Sigmoid colon (tissue), 7 donors: Measurements from ENCODE around the gene HEATR1. TPM values are rescaled to one million over a fixed set of nuclear protein-coding genes. Genes with fewer than 3 reads are reported as not detected.

Experiments used
- DNase-seq: peaks from one replicate; pipeline ENCODE4 v3.0.0-alpha.2; 2019
- H3K27ac ChIP-seq, 4 donors: fragments of 200-600 bp; sonication (generic); one replicate each; pipeline ENCODE4 v1.5.1; 2016 to 2019; ENCODE audit warnings: mild to moderate bottlenecking in 1 of 4
- H3K27me3 ChIP-seq, 3 donors: fragments of 200-600 bp; sonication (generic); one replicate each; pipeline ENCODE4 v1.5.1; 2019; ENCODE audit warnings: mild to moderate bottlenecking in 1 of 3
- H3K36me3 ChIP-seq, 4 donors: fragments of 200-600 bp; sonication (generic); one replicate each; pipeline ENCODE4 v1.5.1; 2016 to 2019
- H3K4me1 ChIP-seq, 4 donors: fragments of 200-600 bp; sonication (generic); one replicate each; pipeline ENCODE4 v1.5.1; 2017 to 2019
- H3K4me3 ChIP-seq, 4 donors: fragments of 200-600 bp; sonication (generic); one replicate each; pipeline ENCODE4 v1.5.1; 2017 to 2019; ENCODE audit warnings: mild to moderate bottlenecking in 2 of 4, moderate library complexity in 1 of 4
- H3K9me3 ChIP-seq, 4 donors: fragments of 200-600 bp in 3 of 4; sonication (generic) in 3 of 4; one replicate each; pipeline versions ENCODE4 v1.5.1 to v1.6.1; 2013 to 2019
- EP300 ChIP-seq, 4 donors: sonication (generic); formaldehyde crosslinking; IDR thresholded peaks; one replicate each; pipeline ENCODE4 v1.6.1; 2017; ENCODE audit warnings: antibody characterized with exemption in 4 of 4
- POLR2A ChIP-seq, 2 donors: fragments of 450-650 bp; IDR thresholded peaks; one replicate each; pipeline ENCODE4 v1.6.1; 2016; ENCODE audit warnings: antibody characterized with exemption in 2 of 2, mild to moderate bottlenecking in 2 of 2, moderate library complexity in 2 of 2
- POLR2AphosphoS5 ChIP-seq, 4 donors: sonication (generic); formaldehyde crosslinking; IDR thresholded peaks; one replicate each; pipeline ENCODE4 v1.6.1; 2017; ENCODE audit warnings: antibody characterized with exemption in 4 of 4
- whole genome bisulfite sequencing, 2 donors: extraction: QIAGEN DNeasy Blood & Tissue Kit; methylation state at CpG; one replicate each; pipeline ENCODE4 v1.1.7; 2013; 5-methylcytosine and 5-hydroxymethylcytosine counted together
- intact Hi-C: fragments of 100-400 bp; cut with DNase I; formaldehyde crosslinking; loops from one replicate; pipeline ENCODE4 v1.15.1; 2023
- polyA plus RNA-seq, 3 donors: library from polyadenylated mRNA; stranded (reverse); fragments of 200-250 nt; gene quantifications; one replicate each; pipeline ENCODE4 v1.2.3, GENCODE V29; 2013
- total RNA-seq, 4 donors: library from RNA; depleted of rRNA; stranded (reverse); fragments of >200 nt; gene quantifications; one replicate each; pipeline ENCODE4 v1.1.0, GENCODE V29; 2016
- TF ChIP-seq, protein P1 (sequence below), 4 experiments: fragments of 450-650 bp in 3 of 4; fragments of 200-600 bp in 1 of 4; IDR thresholded peaks; one replicate each; pipeline ENCODE4 v1.5.1; 2016 to 2019; ENCODE audit warnings: antibody characterized with exemption in 4 of 4, mild to moderate bottlenecking in 3 of 4, moderate library complexity in 2 of 4
- donor health status: healthy with polysubstance abuse.
- donor health status: Bipolar disorder and iron deficiency.
- donor health status: healthy.

The HEATR1 gene
- total and polyA plus RNA-seq, 7 donors: 0.92 to 22.1 (median 14.4) TPM

DNA sequence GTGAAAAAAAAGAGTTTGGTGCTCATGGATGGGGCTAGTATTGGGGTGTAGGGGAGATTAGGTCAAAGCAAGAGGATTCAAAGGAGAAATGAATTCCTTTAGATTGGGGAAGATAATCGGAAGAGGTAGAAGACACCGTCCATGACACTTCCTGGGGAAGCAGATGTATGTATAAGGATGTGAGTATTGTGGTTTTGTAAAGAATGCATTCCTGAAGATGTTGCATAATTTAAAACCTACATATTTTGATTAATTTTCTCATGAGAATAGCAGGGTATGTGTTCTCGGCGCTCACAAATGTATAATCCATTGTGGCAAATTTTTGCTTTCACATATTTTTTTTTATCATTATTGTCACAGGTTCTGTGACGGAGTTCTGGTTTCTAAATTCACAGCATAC, 86.0 kb downstream of the HEATR1 start:
- Histone ChIP-seq H3K4me1 (peaks cover 0 to 8% (median 5%) of the 10 kb centered on the region in 4 donors), H3K9me3 (no peaks in the 10 kb centered on the region), H3K27ac (no peak overlapping the region), H3K27me3 (no peaks in the 10 kb centered on the region), H3K36me3 (no peaks in the 10 kb centered on the region), H3K4me3 (no peak overlapping the region)
- no peak for TF ChIP-seq POLR2A (IDR thresholded peaks at IDR 0.05)
- TF ChIP-seq POLR2AphosphoS5 (IDR thresholded peaks at IDR 0.05): no peak
- TF ChIP-seq EP300 (IDR thresholded peaks at IDR 0.05): no peak
- TF ChIP-seq, protein P1, sequence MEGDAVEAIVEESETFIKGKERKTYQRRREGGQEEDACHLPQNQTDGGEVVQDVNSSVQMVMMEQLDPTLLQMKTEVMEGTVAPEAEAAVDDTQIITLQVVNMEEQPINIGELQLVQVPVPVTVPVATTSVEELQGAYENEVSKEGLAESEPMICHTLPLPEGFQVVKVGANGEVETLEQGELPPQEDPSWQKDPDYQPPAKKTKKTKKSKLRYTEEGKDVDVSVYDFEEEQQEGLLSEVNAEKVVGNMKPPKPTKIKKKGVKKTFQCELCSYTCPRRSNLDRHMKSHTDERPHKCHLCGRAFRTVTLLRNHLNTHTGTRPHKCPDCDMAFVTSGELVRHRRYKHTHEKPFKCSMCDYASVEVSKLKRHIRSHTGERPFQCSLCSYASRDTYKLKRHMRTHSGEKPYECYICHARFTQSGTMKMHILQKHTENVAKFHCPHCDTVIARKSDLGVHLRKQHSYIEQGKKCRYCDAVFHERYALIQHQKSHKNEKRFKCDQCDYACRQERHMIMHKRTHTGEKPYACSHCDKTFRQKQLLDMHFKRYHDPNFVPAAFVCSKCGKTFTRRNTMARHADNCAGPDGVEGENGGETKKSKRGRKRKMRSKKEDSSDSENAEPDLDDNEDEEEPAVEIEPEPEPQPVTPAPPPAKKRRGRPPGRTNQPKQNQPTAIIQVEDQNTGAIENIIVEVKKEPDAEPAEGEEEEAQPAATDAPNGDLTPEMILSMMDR (IDR thresholded peaks at IDR 0.05): no peak
- DNase-seq: no peak
- 59 to 86% methylated on average over 5 of the region's 5 CpGs for WGBS, 2 donors
- intact Hi-C loops: no loop called here

DNA sequence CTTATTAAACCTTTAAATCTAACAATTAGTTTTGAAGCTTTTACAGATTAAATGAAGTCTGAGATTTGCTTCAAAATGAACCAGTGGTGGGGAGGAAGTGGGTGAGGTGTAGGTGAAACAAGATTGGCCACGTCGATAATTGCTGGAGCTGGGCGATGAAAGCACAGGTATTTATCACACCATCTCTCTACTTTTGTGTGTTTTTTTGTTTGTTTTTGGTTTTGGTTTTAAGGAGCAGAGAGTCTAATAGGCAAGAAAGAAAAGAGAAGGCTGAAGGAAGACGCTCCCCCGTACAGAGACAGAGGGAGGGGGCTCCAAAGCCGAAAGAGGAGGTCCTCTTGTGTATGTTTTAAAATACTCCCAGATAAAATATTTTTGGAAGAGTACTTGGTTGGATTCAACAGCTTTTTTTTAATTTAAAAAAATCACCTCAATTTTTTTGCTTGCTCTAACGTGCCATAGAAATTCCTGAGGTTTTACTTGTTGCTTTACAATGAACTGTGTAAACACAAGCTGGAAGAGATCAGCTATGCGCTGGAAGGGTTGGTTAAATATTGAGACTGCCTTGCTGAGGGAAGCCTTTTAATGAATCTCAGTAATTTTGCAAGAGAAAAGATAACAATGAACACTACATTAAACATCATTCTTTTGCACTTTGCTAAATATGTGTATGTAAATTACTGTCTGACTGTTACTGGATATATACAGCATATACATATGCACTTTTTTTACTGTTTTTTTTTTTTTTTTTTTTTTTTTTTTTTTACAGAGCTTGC, 87.2 kb downstream of the HEATR1 start:
- Histone ChIP-seq H3K36me3 (no peaks in the 10 kb centered on the region), H3K27ac (no peak overlapping the region), H3K27me3 (no peaks in the 10 kb centered on the region), H3K4me3 (no peak overlapping the region), H3K4me1 (no peaks in the 10 kb centered on the region), H3K9me3 (no peaks in the 10 kb centered on the region)
- DNase-seq: no peak
- TF ChIP-seq POLR2A (IDR thresholded peaks at IDR 0.05) (no peak), POLR2AphosphoS5 (IDR thresholded peaks at IDR 0.05) (no peak), EP300 (IDR thresholded peaks at IDR 0.05) (no peak)
- TF ChIP-seq, protein P1 (IDR thresholded peaks at IDR 0.05): no peak
- WGBS, 2 donors: 9 to 44% methylated on average over 8 of the region's 8 CpGs
- intact Hi-C loops: no loop called here

DNA sequence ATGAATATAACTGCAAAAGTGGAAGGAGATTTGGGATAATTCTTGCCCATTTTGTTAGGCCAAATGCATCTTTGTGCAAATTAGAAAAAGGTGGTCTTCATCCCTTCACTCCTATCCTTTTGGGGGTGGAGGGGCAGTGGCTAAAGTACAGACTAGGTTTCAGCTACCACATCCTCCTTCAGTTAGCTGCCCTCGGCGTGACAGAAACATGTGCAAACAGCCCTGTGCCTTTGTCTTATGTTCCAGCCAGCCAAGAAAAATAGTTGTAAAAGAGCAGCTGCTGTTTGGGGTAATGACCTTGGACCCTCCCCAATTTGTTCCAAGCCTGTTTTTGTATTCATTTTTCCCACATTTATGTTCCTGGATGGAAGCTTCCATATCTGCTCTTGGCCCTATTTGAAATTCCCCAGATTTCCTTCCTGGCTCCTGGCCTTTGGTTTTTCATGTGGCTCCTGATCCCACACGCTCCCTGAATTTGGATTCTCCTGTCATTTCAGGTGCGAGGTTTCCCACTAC, 88.8 kb downstream of the HEATR1 start:
- no peak overlapping the region for H3K4me3 ChIP-seq
- H3K36me3 ChIP-seq: no peaks in the 10 kb centered on the region
- no peaks in the 10 kb centered on the region for H3K9me3 ChIP-seq
- no peak for TF ChIP-seq POLR2A (IDR thresholded peaks at IDR 0.05)
- TF ChIP-seq, protein P1 (IDR thresholded peaks at IDR 0.05): no peak
- no peak for TF ChIP-seq POLR2AphosphoS5 (IDR thresholded peaks at IDR 0.05)
- TF ChIP-seq EP300 (IDR thresholded peaks at IDR 0.05): no peak
- H3K27me3 ChIP-seq: no peaks in the 10 kb centered on the region
- DNase-seq: no peak
- WGBS, 2 donors: 16 to 58% methylated on average over 4 of the region's 4 CpGs
- intact Hi-C loops: no loop called here
- no peaks in the 10 kb centered on the region for H3K4me1 ChIP-seq
- H3K27ac ChIP-seq: no peak overlapping the region

DNA sequence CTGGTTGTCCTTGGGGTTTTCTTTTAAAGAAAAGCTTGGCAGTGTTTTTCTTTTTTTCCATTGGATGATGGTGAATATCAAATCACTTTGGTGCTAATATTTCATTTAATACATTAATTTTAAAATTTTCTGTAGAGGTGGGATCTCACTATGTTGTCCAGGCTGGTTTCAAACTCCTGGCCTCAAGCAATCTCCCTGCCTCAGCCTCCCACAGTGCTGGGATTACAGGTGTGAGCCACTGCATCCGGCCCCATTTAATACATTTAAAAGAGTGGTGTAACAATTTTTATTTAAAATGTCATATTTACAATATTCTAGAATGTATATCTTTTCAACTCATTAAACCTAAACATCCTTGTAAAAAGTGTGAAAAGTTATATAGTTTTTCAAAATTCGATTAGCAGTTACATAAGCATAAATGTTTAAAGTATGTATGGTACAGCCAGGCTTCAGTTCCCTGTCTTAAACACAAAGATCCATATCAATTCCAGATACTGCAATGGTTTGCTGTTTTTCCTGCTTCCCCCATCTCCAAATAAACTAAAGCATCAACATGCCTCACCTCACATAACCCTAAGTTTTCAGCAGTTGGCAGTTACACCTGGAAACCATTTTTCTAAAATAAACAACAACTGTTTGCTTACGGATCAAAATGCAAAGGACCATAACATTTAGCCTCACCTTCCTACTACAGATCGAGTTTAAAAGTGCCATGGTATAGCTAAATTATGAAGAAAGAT, 89.4 kb downstream of the HEATR1 start:
- H3K4me1 ChIP-seq: no peaks in the 10 kb centered on the region
- intact Hi-C loops: no loop called here
- no peaks in the 10 kb centered on the region for H3K36me3 ChIP-seq
- no peak for DNase-seq
- WGBS, 2 donors: 29 to 71% methylated on average over 4 of the region's 4 CpGs
- no peaks in the 10 kb centered on the region for H3K27me3 ChIP-seq
- no peak for TF ChIP-seq POLR2A (IDR thresholded peaks at IDR 0.05)
- no peak for TF ChIP-seq EP300 (IDR thresholded peaks at IDR 0.05)
- TF ChIP-seq, protein P1 (IDR thresholded peaks at IDR 0.05): no peak
- no peak for TF ChIP-seq POLR2AphosphoS5 (IDR thresholded peaks at IDR 0.05)
- no peaks in the 10 kb centered on the region for H3K9me3 ChIP-seq
- H3K27ac ChIP-seq: no peak overlapping the region
- H3K4me3 ChIP-seq: no peak overlapping the region
